Esophagus (tissue), 2 donors: ENCODE data around the gene TBC1D8. TPM values are rescaled to one million over a fixed set of nuclear protein-coding genes. Genes with fewer than 3 reads are reported as not detected.

ENCODE experiments used
- H3K27ac ChIP-seq, 2 donors: one replicate each; pipeline ENCODE4 v1.5.1; 2013; ENCODE audit warnings: low read depth in 2 of 2, mild to moderate bottlenecking in 2 of 2, inconsistent platforms in 1 of 2, low read length in 1 of 2, moderate library complexity in 1 of 2
- H3K27me3 ChIP-seq, 2 donors: one replicate each; pipeline ENCODE4 v1.6.1; 2013; ENCODE audit warnings: low read length in 2 of 2, control low read depth in 1 of 2, mild to moderate bottlenecking in 1 of 2; ENCODE audit not compliant: insufficient read depth in 2 of 2, control insufficient read depth in 1 of 2
- H3K36me3 ChIP-seq, 2 donors: one replicate each; pipeline ENCODE4 v1.6.1; 2013; ENCODE audit warnings: low read length in 1 of 2; ENCODE audit not compliant: control insufficient read depth in 2 of 2, insufficient read depth in 2 of 2
- H3K4me1 ChIP-seq, 2 donors: one replicate each; pipeline ENCODE4 v1.6.1; 2013; ENCODE audit warnings: low read length in 1 of 2; ENCODE audit not compliant: control insufficient read depth in 2 of 2, insufficient read depth in 2 of 2
- H3K4me3 ChIP-seq, 2 donors: one replicate each; pipeline ENCODE4 v1.5.1; 2013; ENCODE audit warnings: low read length in 2 of 2, mild to moderate bottlenecking in 2 of 2, low read depth in 1 of 2, moderate library complexity in 1 of 2
- H3K9me3 ChIP-seq, 2 donors: one replicate each; pipeline ENCODE4 v1.6.1; 2013; ENCODE audit warnings: mild to moderate bottlenecking in 2 of 2, low read depth in 1 of 2, low read length in 1 of 2, moderate library complexity in 1 of 2; ENCODE audit not compliant: control insufficient read depth in 2 of 2, insufficient read depth in 1 of 2
- WGBS, 2 donors: extraction: QIAGEN DNeasy Blood & Tissue Kit; methylation state at CpG; one replicate each; pipeline ENCODE4 v1.1.7; 2013; 5-methylcytosine and 5-hydroxymethylcytosine counted together
- polyA plus RNA-seq, 2 donors: library from polyadenylated mRNA; stranded (reverse); fragments of 200-250 nt; gene quantifications; one replicate each; pipeline ENCODE4 v1.2.3, GENCODE V29; 2013
- donor health status: healthy with polysubstance abuse.
- donor health status: Bipolar disorder and iron deficiency.

TBC1D8 gene
- polyA plus RNA-seq, 2 donors = 13.3 to 19.4 TPM

GRCh38 chr2:101142163-101142562 lies 9.0 kb downstream of the TBC1D8 start:
- 96 to 99% methylated on average over 2 of the region's 2 CpGs for WGBS, 2 donors
- Histone ChIP-seq H3K27me3 (no peaks in the 10 kb centered on the region), H3K36me3 (no peaks in the 10 kb centered on the region), H3K4me3 (no peak overlapping the region), H3K4me1 (peaks cover 3 to 7% of the 10 kb centered on the region in 2 donors), H3K9me3 (no peaks in the 10 kb centered on the region), H3K27ac (no peak overlapping the region)

- Histone ChIP-seq H3K27me3 (no peaks in the 10 kb centered on the region), H3K4me3 (no peak overlapping the region), H3K27ac (no peak overlapping the region), H3K4me1 (peaks cover 4 to 7% of the 10 kb centered on the region in 2 donors), H3K9me3 (no peaks in the 10 kb centered on the region), H3K36me3 (no peaks in the 10 kb centered on the region)
- WGBS, 2 donors = 54 to 61% methylated on average over 7 of the region's 7 CpGs
Observed at GRCh38 chr2:101140978-101141655, 10.1 kb downstream of the TBC1D8 start.

GRCh38 chr2:101140237-101140636 lies 10.9 kb downstream of the TBC1D8 start:
- Histone ChIP-seq H3K4me1 (peaks cover 6 to 7% of the 10 kb centered on the region in 2 donors), H3K36me3 (no peaks in the 10 kb centered on the region), H3K27ac (no peak overlapping the region), H3K9me3 (no peaks in the 10 kb centered on the region), H3K27me3 (no peaks in the 10 kb centered on the region), H3K4me3 (no peak overlapping the region)
- WGBS, 2 donors = 66 to 72% methylated on average over 7 of the region's 7 CpGs

- Histone ChIP-seq H3K9me3 (no peaks in the 10 kb centered on the region), H3K4me3 (no peak overlapping the region), H3K4me1 (peaks cover 6 to 7% of the 10 kb centered on the region in 2 donors), H3K36me3 (no peaks in the 10 kb centered on the region), H3K27ac (no peak overlapping the region), H3K27me3 (no peaks in the 10 kb centered on the region)
- 90 to 93% methylated on average over 4 of the region's 4 CpGs for WGBS, 2 donors
Observed at GRCh38 chr2:101139495-101139894, 11.7 kb downstream of the TBC1D8 start.

GRCh38 chr2:101135412-101136296 lies 15.5 kb downstream of the TBC1D8 start:
- H3K4me1 ChIP-seq = peaks cover 3 to 5% of the 10 kb centered on the region in 2 donors
- H3K27me3 ChIP-seq = no peaks in the 10 kb centered on the region
- no peaks in the 10 kb centered on the region for H3K36me3 ChIP-seq
- no peak overlapping the region for H3K4me3 ChIP-seq
- H3K27ac ChIP-seq = no peak overlapping the region
- H3K9me3 ChIP-seq = no peaks in the 10 kb centered on the region
- WGBS, 2 donors = 82 to 85% methylated on average over 9 of the region's 9 CpGs

GRCh38 chr2:101133492-101134100 lies 17.6 kb downstream of the TBC1D8 start:
- Histone ChIP-seq H3K9me3 (no peaks in the 10 kb centered on the region), H3K4me3 (no peak overlapping the region), H3K4me1 (peaks cover 0 to 3% of the 10 kb centered on the region in 2 donors), H3K27ac (no peak overlapping the region), H3K27me3 (no peaks in the 10 kb centered on the region), H3K36me3 (no peaks in the 10 kb centered on the region)
- 67 to 76% methylated on average over 2 of the region's 2 CpGs for WGBS, 2 donors

GRCh38 chr2:101132202-101132601 lies 19.0 kb downstream of the TBC1D8 start:
- Histone ChIP-seq H3K9me3 (no peaks in the 10 kb centered on the region), H3K36me3 (no peaks in the 10 kb centered on the region), H3K27me3 (no peaks in the 10 kb centered on the region), H3K4me3 (no peak overlapping the region), H3K4me1 (peaks cover 2 to 5% of the 10 kb centered on the region in 2 donors), H3K27ac (no peak overlapping the region)
- 80 to 81% methylated on average over 2 of the region's 2 CpGs for WGBS, 2 donors

GRCh38 chr2:101130081-101130480 lies 21.1 kb downstream of the TBC1D8 start:
- Histone ChIP-seq H3K9me3 (no peaks in the 10 kb centered on the region), H3K27ac (no peak overlapping the region), H3K4me3 (no peak overlapping the region), H3K36me3 (no peaks in the 10 kb centered on the region), H3K4me1 (peaks cover 2% of the 10 kb centered on the region in 2 donors), H3K27me3 (no peaks in the 10 kb centered on the region)
- 89 to 92% methylated on average over 13 of the region's 13 CpGs for WGBS, 2 donors

- Histone ChIP-seq H3K27me3 (no peaks in the 10 kb centered on the region), H3K9me3 (no peaks in the 10 kb centered on the region), H3K4me3 (no peak overlapping the region), H3K36me3 (no peaks in the 10 kb centered on the region), H3K4me1 (peaks cover 4 to 5% of the 10 kb centered on the region in 2 donors), H3K27ac (peak overlapping the region in 1 of 2 donors; percentile 7)
- WGBS, 2 donors = 67 to 76% methylated on average over 5 of the region's 5 CpGs
Observed at GRCh38 chr2:101127319-101128056, 23.7 kb downstream of the TBC1D8 start.
